GM18519 (cell line): Measurements from ENCODE around the gene ALOX12B.
"Not testable (repeated sequence)": the region's sequence is repeated elsewhere in the genome, so short reads cannot be mapped to it uniquely, and the experiment has no call there.

Source experiments
- ATAC-seq: cut with Tn5 transposase; IDR thresholded peaks from one replicate; pipeline ENCODE4 v1.9.1; 2021; ENCODE audit warnings: mild to moderate bottlenecking, moderate library complexity; ENCODE audit not compliant: unreplicated experiment, low FRiP score

ALOX12B gene

GRCh38 chr17:8068736-8069586 lies 18.6 kb downstream of the ALOX12B start:
- ATAC-seq = no peak

- ATAC-seq = no peak
Measured at GRCh38 chr17:8067806-8068205, 19.7 kb downstream of the ALOX12B start.

DNA sequence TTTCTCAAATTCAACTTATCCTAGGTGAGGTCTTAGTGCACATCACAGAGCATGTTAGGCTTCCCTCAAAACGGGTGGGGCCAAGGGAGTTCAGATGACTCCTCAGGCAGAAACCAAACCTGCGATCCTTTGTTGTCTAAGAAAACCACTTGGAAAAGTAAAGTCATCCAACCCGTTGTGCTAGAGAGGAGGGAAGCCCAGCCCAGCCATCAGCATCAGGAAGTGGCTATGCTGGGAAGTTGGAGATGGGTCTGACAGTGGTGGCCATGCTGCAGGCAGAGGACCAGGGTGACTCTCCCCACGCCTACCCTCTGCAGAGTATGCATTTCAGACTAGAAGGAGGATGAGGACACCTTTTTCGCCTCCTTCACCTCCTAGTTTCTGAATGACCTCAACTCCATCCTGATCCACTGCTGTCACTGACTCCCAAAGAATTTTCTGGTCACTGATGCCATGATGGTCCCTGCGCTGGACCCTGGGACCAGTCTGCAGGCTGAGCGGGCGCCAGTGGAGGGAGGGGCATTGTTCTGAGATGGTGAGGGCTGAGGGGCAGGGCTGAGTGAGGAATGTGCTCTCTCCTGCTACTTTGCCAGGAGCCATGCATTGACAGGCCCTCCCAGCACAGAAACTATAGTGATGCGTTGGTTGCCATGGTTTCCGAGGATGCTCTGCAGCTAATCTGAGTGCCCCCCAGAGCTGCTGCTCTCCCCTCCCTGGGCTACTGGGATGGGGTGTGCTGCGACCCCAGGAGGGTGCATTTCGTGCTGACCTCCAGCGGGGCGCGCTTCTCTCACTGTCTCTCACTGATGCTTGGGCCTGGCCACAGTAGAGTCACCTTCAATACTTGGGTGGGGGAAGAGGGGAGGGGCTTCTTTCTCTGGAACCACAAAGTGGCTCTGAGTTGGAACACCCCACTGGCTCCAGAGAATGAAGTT lies 20.4 kb downstream of the ALOX12B start:
- no peak for ATAC-seq

- no peak for ATAC-seq
Measured at GRCh38 chr17:8064561-8065019, 22.9 kb downstream of the ALOX12B start.

GRCh38 chr17:8063761-8064534 lies 23.6 kb downstream of the ALOX12B start:
- no peak for ATAC-seq

DNA sequence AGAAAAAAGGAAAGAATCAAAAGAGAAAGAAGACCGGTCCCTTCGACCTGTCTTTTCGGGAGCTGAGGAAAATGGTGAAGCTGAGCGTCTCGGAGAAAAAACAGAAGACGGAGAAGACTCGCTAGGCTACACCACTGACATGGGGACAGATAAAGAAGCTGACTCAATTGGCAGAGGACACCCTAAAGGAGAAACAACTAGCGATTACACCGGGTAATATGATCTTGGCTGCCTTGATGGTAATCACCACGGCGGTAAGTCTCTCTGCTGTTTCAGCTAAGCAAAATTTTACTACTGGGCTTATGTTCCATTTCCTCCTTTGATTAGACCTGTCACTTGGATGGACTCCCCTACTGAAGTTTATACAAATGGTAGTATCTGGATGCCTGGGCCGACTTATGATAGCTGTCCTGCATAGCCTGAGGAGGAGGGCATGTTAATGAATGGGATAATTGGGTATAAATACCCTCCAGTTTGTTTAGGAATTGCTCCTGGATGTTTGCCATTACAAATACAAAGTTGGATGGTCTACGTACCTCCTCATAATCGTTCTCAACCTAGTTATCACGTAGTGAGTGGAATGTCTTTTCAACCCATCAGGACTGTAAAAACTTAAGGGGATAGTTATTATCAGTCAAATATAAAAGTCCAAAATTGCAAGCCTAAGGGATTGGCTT lies 24.6 kb downstream of the ALOX12B start:
- ATAC-seq = no peak

GRCh38 chr17:8062435-8062806 lies 25.1 kb downstream of the ALOX12B start:
- no peak for ATAC-seq

- not testable (repeated sequence) for ATAC-seq
Measured at GRCh38 chr17:8061851-8062250, 25.7 kb downstream of the ALOX12B start.

DNA sequence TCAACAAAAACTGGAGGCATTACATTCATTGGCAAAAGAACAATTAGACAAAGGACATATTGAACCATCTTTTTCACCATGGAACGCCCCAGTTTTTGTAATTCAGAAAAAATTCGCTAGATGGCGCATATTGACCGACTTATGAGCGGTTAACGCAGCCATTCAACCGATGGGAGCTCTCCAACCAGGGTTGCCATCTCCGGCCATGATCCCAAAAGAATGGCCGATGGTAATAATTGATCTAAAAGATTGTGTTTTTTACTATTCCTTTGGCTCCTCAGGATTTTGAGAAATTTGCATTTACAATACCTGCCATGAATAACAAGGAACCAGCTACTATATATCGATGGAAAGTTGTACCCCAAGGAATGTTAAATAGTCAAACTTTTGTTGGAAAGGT lies 27.2 kb downstream of the ALOX12B start:
- ATAC-seq = no peak

DNA sequence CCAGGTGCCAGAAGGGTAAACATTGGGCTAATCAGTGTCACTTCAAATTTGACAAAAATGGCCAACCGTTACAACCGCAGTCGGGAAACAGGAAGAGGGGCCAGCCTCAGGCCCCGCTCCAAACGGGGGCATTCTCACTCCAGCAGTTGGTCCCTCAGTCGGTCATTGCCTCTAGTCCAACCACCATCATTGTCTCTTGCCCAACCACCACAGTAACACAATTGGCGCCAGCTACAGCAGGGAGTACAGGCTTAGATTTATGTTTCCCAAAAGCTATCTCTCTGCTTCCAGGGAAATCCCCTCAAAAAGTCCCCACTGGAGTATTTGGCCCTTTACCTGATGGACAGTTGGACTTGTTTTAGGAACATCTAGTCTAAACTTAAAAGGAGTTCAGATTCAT lies 28.4 kb downstream of the ALOX12B start:
- no peak for ATAC-seq

DNA sequence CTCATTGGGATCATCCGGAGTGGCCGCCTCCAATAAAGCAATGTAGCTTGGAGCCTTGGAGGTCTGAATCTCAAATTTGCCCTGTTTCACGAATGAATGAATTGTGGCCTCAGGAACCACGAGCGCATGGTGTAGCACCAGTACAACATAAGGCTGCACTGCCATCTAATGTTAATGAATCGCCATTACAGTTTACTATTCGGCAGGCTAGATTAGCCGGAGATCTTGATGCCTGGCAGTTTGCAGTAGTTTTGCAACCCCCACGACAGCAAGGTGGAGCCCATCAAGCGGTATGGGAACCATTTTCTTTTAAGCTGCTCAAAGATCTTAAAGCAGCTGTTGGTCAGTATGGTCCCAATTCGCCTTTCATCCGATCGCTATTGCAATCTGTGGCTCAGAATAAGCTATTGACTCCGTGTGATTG lies 29.8 kb downstream of the ALOX12B start:
- ATAC-seq = no peak

GRCh38 chr17:8056976-8057625 lies 30.4 kb downstream of the ALOX12B start:
- ATAC-seq = no peak

DNA sequence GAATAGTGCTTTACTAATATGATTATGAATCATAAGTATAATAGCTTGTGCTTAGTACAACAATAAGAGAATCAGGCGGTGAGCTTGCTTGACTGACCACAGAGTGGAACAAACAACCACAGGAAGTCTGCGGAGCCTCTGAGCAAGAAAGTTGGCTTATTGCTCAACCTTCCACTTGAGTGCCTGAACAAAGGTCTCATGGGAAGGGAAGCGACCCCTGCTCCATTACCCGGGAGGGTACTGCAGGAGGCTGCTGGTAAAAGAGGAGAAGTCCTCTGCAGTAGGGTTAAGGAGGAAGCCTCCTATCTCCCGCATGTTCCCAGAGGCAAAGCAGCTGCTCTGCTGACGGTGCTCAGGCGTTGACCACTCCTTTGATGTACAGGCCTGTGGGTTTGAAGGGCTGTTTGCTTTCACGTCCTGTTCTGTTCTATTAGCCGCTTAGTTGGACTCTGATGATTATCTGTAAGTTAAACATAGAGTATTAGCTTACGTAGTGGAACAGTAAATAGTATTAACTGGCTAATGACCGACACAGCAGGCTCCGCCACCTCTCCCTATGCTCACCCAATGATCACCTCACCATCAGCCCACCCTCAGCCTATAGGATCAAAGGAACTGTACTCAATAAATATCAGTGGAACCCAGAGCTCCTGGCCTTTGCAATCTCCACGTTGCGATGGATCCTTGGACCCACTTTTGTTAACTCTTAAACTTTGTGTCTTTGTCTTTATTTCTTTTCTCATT lies 31.1 kb downstream of the ALOX12B start:
- no peak for ATAC-seq

DNA sequence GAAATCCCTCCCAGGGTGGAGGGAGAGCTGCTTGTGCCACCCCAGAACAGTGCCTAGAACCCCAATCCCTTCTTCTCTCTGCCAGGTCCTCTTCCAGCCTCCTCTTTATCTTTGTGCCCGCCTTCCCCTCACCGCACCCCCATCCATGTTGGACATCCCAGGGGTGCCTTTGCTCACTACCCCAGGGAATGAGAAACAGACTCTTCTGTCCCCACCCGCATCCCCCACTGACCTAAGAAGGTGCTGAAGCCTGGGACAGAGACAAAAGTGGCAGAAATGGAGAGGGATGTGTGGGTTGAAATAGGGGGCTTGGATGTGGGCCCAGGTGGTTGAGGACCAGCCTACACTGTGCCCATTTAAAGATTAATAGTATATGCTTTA lies 31.7 kb downstream of the ALOX12B start:
- no peak for ATAC-seq

- ATAC-seq = no peak
Measured at GRCh38 chr17:8053600-8053999, 33.9 kb downstream of the ALOX12B start.

DNA sequence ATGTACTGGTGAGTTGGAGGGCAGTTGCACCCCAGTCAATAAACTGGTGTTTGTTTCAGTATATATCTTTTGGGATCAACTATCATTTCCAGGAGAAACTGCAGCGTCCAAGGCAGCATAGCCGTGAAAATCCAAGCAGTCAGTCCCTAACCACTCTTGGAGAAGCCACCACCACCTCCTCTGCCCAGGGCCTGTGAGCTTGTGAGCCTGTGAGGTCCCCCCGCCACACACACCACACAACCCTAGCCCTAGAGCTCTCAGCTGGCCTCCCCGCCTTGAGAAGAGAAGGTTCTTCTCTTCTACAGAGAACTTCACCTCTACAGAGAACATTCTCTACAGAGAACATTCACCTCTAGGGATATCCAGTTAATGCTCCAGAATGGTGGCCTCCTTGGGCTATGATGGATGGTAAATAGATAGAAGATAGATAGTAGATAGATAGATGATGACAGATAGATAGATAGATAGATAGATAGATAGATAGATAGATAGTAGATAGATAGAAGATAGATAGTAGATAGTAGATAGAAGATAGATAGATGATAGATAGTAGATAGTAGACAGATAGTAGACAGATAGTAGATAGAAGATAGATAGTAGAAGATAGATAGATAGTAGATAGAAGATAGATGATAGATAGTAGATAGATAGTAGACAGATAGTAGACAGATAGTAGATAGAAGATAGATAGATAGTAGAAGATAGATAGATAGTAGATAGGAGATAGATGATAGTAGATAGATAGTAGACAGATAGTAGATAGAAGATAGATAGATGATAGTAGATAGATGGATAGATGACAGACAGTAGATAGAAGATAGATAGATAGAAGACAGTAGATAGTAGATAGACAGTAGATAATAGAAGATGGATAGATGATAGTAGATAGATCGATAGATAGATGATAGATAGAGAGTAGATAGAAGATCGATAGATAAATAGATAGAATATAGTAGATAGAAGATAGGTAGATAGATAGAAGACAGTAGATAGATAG lies 35.0 kb downstream of the ALOX12B start:
- ATAC-seq = no peak

DNA sequence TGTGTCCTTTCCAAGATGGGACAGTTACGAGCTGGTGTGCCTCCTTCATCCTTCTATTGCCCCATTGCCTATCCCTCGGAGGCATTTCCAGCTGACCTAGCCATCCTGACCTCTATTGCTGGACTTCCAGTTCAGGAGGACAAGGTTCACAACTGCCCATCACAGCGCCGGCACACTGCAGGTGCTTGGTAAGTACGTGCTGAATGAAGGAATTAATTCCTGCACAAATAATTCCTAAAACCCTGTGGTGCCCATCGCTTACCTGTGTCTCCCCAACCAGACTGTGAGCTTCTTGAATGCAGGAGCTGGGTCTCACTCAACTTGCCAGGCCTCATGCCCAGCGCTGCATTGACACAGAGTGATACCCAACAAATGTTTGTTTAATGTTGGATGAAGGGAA lies 35.7 kb downstream of the ALOX12B start:
- no peak for ATAC-seq

DNA sequence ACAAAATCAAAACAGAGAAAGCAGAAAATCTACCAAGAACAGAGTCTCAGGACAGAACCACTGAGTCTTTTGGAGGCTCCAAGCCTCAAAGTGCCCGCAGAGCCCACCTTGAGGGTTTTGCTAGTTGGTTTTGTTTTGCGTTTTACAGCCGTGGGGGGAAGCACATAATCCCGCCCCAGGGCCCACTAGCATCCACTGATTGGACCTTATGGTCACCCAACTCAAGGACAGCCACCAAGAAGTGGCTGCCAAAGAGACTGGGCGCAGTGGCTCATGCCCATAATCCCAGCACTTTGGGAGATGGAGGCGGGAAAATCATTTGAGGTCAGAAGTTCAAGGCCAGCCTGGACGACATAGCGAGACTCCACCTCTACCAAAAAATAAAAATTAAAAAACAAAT lies 38.8 kb downstream of the ALOX12B start:
- no peak for ATAC-seq
